IMR-90 (cell line): ENCODE measurements around the gene TGFB3. TPM values are rescaled to one million over a fixed set of nuclear protein-coding genes. Genes with fewer than 3 reads are reported as not detected.

Source experiments
- ATAC-seq: fragments of 200-7000 bp; cut with Tn5 transposase; 2 replicates; pipeline ENCODE4 v1.9.1; 2020; ENCODE audit warnings: low read depth, mild to moderate bottlenecking, moderate library complexity
- BruUV-seq: library from RNA; stranded (reverse); fragments of 400-500 nt; replicated peaks from 2 replicates; lab custom pipeline; 2021; lab: Mats Ljungman, UMichigan
- CTCF ChIA-PET: fragments of 300-600 bp; formaldehyde crosslinking; extraction: SDS; loops from one replicate; lab custom pipeline; 2021; ENCODE audit warnings: antibody characterized with exemption; lab: Yijun Ruan, JAX
- POLR2A ChIA-PET: fragments of 300-600 bp; sonication (Branson Sonifier 250); formaldehyde crosslinking; loops from one replicate; lab custom pipeline; 2022; ENCODE audit warnings: antibody characterized with exemption; ENCODE audit not compliant: unreplicated experiment; lab: Charles Lee
- DNase-seq: peaks from one replicate; pipeline ENCODE4 v3.0.0; 2013
- H2AFZ ChIP-seq: replicated peaks from 2 replicates; pipeline ENCODE3; 2013; ENCODE audit warnings: low read length, mild to moderate bottlenecking; ENCODE audit not compliant: poor library complexity
- H2AK5ac ChIP-seq: 2 replicates; pipeline ENCODE4 v1.6.1; 2013; ENCODE audit warnings: low read depth, low read length, inconsistent platforms
- H2AK9ac ChIP-seq: replicated peaks from 2 replicates; pipeline ENCODE3; 2013; ENCODE audit warnings: mild to moderate bottlenecking, low read depth, low read length, moderate library complexity; ENCODE audit not compliant: poor library complexity
- H2BK120ac ChIP-seq: 2 replicates; pipeline ENCODE4 v1.6.1; 2013; ENCODE audit warnings: low read depth, low read length, inconsistent platforms
- H2BK15ac ChIP-seq: 3 replicates; pipeline ENCODE4 v1.6.1; 2013; ENCODE audit warnings: low read depth, low read length, inconsistent platforms
- H2BK20ac ChIP-seq: 2 replicates; pipeline ENCODE4 v1.6.1; 2013; ENCODE audit warnings: low read depth, mild to moderate bottlenecking, inconsistent platforms, low read length, moderate library complexity
- H2BK5ac ChIP-seq: 2 replicates; pipeline ENCODE4 v1.6.1; 2013; ENCODE audit warnings: mild to moderate bottlenecking, low read depth, low read length, inconsistent platforms; ENCODE audit not compliant: poor library complexity, severe bottlenecking
- H3K14ac ChIP-seq: replicated peaks from 2 replicates; pipeline ENCODE4 v1.6.1; 2013; ENCODE audit warnings: low read depth, low read length, inconsistent platforms
- H3K18ac ChIP-seq: 2 replicates; pipeline ENCODE4 v1.6.1; 2013; ENCODE audit warnings: low read depth, low read length, control low read depth
- H3K23ac ChIP-seq: 2 replicates; pipeline ENCODE4 v1.6.1; 2013; ENCODE audit warnings: low read depth, low read length, inconsistent platforms
- H3K27ac ChIP-seq: 2 replicates; pipeline ENCODE4 v1.5.1; 2013; ENCODE audit warnings: mild to moderate bottlenecking, control low read depth, low read length; ENCODE audit not compliant: insufficient read depth
- H3K27me3 ChIP-seq: 2 replicates; pipeline ENCODE4 v1.6.1; 2013; ENCODE audit warnings: low read length; ENCODE audit not compliant: control insufficient read depth, insufficient read depth
- H3K36me3 ChIP-seq: 2 replicates; pipeline ENCODE4 v1.6.1; 2013; ENCODE audit warnings: low read length, mixed read lengths; ENCODE audit not compliant: control insufficient read depth, insufficient read depth
- H3K4ac ChIP-seq: 2 replicates; pipeline ENCODE4 v1.6.1; 2013; ENCODE audit warnings: low read depth, low read length, inconsistent platforms
- H3K4me1 ChIP-seq: 2 replicates; pipeline ENCODE4 v1.6.1; 2013; ENCODE audit warnings: low read length, mixed read lengths; ENCODE audit not compliant: control insufficient read depth, insufficient read depth
- H3K4me2 ChIP-seq: 2 replicates; pipeline ENCODE4 v1.6.1; 2013; ENCODE audit warnings: low read depth, mild to moderate bottlenecking, control low read depth, low read length, moderate library complexity
- H3K4me3 ChIP-seq: 2 replicates; pipeline ENCODE4 v1.5.1; 2013; ENCODE audit warnings: low read depth, mild to moderate bottlenecking, control low read depth, low read length, moderate library complexity; ENCODE audit not compliant: insufficient read depth
- H3K56ac ChIP-seq: 2 replicates; pipeline ENCODE4 v1.6.1; 2013; ENCODE audit warnings: low read length, inconsistent platforms; ENCODE audit not compliant: insufficient read depth; ENCODE audit errors: extremely low read depth
- H3K79me1 ChIP-seq, 2 experiments: 2 replicates each; pipeline ENCODE4 v1.6.1; 2013; ENCODE audit warnings: low read length in 2 of 2, inconsistent platforms in 1 of 2, low read depth in 1 of 2
- H3K9ac ChIP-seq: 2 replicates; pipeline ENCODE4 v1.6.1; 2013; ENCODE audit warnings: low read depth, low read length, control low read depth
- H3K9me1 ChIP-seq: 2 replicates; pipeline ENCODE4 v1.6.1; 2013; ENCODE audit warnings: low read length, inconsistent platforms; ENCODE audit not compliant: insufficient read depth
- H3K9me3 ChIP-seq: 2 replicates; pipeline ENCODE4 v1.6.1; 2013; ENCODE audit warnings: low read length; ENCODE audit not compliant: control insufficient read depth, insufficient read depth
- H4K20me1 ChIP-seq: 2 replicates; pipeline ENCODE4 v1.6.1; 2013; ENCODE audit warnings: low read length, inconsistent platforms; ENCODE audit not compliant: insufficient read depth
- H4K5ac ChIP-seq: 2 replicates; pipeline ENCODE4 v1.6.1; 2013; ENCODE audit warnings: mild to moderate bottlenecking, low read depth, low read length, control low read depth
- H4K8ac ChIP-seq, 2 experiments: 2 replicates each; pipeline ENCODE4 v1.6.1; 2013; ENCODE audit warnings: low read depth in 2 of 2, low read length in 2 of 2, control low read depth in 1 of 2, inconsistent platforms in 1 of 2
- H4K91ac ChIP-seq: 2 replicates; pipeline ENCODE4 v1.6.1; 2013; ENCODE audit warnings: low read depth, low read length, inconsistent platforms; ENCODE audit not compliant: insufficient read depth
- BHLHE40 ChIP-seq: fragments of 150-350 bp; IDR thresholded peaks from 2 replicates; pipeline ENCODE4 v1.6.1; 2016; ENCODE audit warnings: mild to moderate bottlenecking, low read depth, low read length
- CEBPB ChIP-seq: IDR thresholded peaks from 2 replicates; pipeline ENCODE4 v1.6.1; 2012; ENCODE audit warnings: low read depth, low read length, improper control_type of control experiment
- CHD1 ChIP-seq: IDR thresholded peaks from 2 replicates; pipeline ENCODE4 v1.6.1; 2012; ENCODE audit warnings: low read depth, low read length, improper control_type of control experiment
- CTCF ChIP-seq: conservative IDR thresholded peaks from 2 replicates; pipeline ENCODE4 v1.5.1; 2012; ENCODE audit warnings: mild to moderate bottlenecking, low read depth, low read length, improper control_type of control experiment
- ELK1 ChIP-seq: fragments of 150-350 bp; IDR thresholded peaks from 2 replicates; pipeline ENCODE4 v1.6.1; 2016; ENCODE audit warnings: low read depth, mild to moderate bottlenecking, low read length, moderate library complexity, borderline replicate concordance
- FOS ChIP-seq: fragments of 150-350 bp; IDR thresholded peaks from 2 replicates; pipeline ENCODE4 v1.6.1; 2016; ENCODE audit warnings: low read depth, low read length
- MAFK ChIP-seq: IDR thresholded peaks from 2 replicates; pipeline ENCODE4 v1.6.1; 2012; ENCODE audit warnings: low read depth, low read length, improper control_type of control experiment
- MAZ ChIP-seq: IDR thresholded peaks from 2 replicates; pipeline ENCODE4 v1.6.1; 2012; ENCODE audit warnings: low read depth, mild to moderate bottlenecking, low read length, improper control_type of control experiment, moderate library complexity, borderline replicate concordance
- MXI1 ChIP-seq: IDR thresholded peaks from 2 replicates; pipeline ENCODE4 v1.6.1; 2012; ENCODE audit warnings: low read depth, mild to moderate bottlenecking, low read length, moderate library complexity, borderline replicate concordance
- NFE2L2 ChIP-seq: fragments of 150-350 bp; IDR thresholded peaks from 2 replicates; pipeline ENCODE4 v1.6.1; 2016; ENCODE audit warnings: low read depth, mild to moderate bottlenecking, low read length
- POLR2A ChIP-seq: IDR thresholded peaks from 2 replicates; pipeline ENCODE4 v1.6.1; 2012; ENCODE audit warnings: mild to moderate bottlenecking, low read depth, low read length
- RAD21 ChIP-seq: IDR thresholded peaks from 2 replicates; pipeline ENCODE4 v1.6.1; 2012; ENCODE audit warnings: low read length, improper control_type of control experiment
- RCOR1 ChIP-seq: IDR thresholded peaks from 2 replicates; pipeline ENCODE4 v1.6.1; 2012; ENCODE audit warnings: mild to moderate bottlenecking, low read length, improper control_type of control experiment; ENCODE audit not compliant: insufficient replicate concordance
- RFX5 ChIP-seq: IDR thresholded peaks from 2 replicates; pipeline ENCODE4 v1.8.0; 2012; ENCODE audit warnings: low read depth, mild to moderate bottlenecking, low read length, moderate library complexity
- SMC3 ChIP-seq: fragments of 150-350 bp; IDR thresholded peaks from 2 replicates; pipeline ENCODE4 v1.6.1; 2016; ENCODE audit warnings: low read depth, mild to moderate bottlenecking, antibody characterized with exemption, low read length, moderate library complexity
- USF2 ChIP-seq: fragments of 150-350 bp; IDR thresholded peaks from 2 replicates; pipeline ENCODE4 v1.6.1; 2017; ENCODE audit warnings: mild to moderate bottlenecking, antibody characterized with exemption, low read length, low read depth
- WGBS, 2 experiments: methylation state at CpG; one replicate each; pipeline versions ENCODE4 v1.1.5 to v1.1.7; 2013; ENCODE audit warnings: missing lambda C conversion rate in 2 of 2; ENCODE audit not compliant: insufficient read length in 1 of 2; ENCODE audit errors: extremely low coverage in 2 of 2; 5-methylcytosine and 5-hydroxymethylcytosine counted together
- dilution Hi-C: fragments of 300-500 bp; cut with HindIII; formaldehyde crosslinking; loops from one replicate; pipeline ENCODE4 v1.14.3; 2018; ENCODE audit warnings: low sequenced_read_pairs; ENCODE audit not compliant: unreplicated experiment
- in situ Hi-C: fragments of 300-500 bp; cut with MboI; formaldehyde crosslinking; loops from 3 replicates; pipeline ENCODE4 v1.14.3; 2019; ENCODE audit warnings: low sequenced_read_pairs, inconsistent platforms, mixed read lengths
- intact Hi-C: fragments of 100-400 bp; cut with micrococcal nuclease; formaldehyde crosslinking; loops from 2 replicates; pipeline ENCODE4 v1.10.0; 2022
- polyA plus RNA-seq, 3 experiments: library from polyadenylated mRNA; depleted of rRNA; stranded (reverse); fragments of >200 nt; gene quantifications; 2 replicates each; pipeline ENCODE4 v1.2.3, GENCODE V29; 2012; ENCODE audit warnings: low replicate concordance in 1 of 3
- total RNA-seq: library from RNA; depleted of rRNA; stranded (reverse); fragments of >200 nt; gene quantifications from 2 replicates; pipeline ENCODE4 v1.2.3, GENCODE V29; 2012

Gene TGFB3
- total and polyA plus RNA-seq, 2 of the 4 experiments (the other 2 are of a cell fraction): 2.2 to 4.3 TPM

- no peaks in the 10 kb centered on the region for H4K20me1 ChIP-seq
- no peak overlapping the region for H3K27ac ChIP-seq
- H3K9me3 ChIP-seq: no peaks in the 10 kb centered on the region
- no peak overlapping the region for H3K14ac ChIP-seq
- no peak overlapping the region for H3K23ac ChIP-seq
- no peak overlapping the region for H4K5ac ChIP-seq
- H3K4me2 ChIP-seq: no peak overlapping the region
- no peak overlapping the region for H2BK15ac ChIP-seq
- H2AFZ ChIP-seq: no peak overlapping the region
- no peak overlapping the region for H2BK5ac ChIP-seq
- no peak overlapping the region for H4K8ac ChIP-seq
- no peak overlapping the region for H3K4me3 ChIP-seq
- no peak overlapping the region for H2BK120ac ChIP-seq
- no peaks in the 10 kb centered on the region for H3K27me3 ChIP-seq
- H3K79me1 ChIP-seq: no peaks in the 10 kb centered on the region
- dilution Hi-C loops: no loop called here
- no peak; the same call in 1 of the 2 replicates for ATAC-seq
- TF ChIP-seq MAZ (no peak), NFE2L2 (no peak), USF2 (no peak), CEBPB (no peak), BHLHE40 (no peak), POLR2A (no peak), RAD21 (no peak), CTCF (no peak), MXI1 (no peak), RCOR1 (no peak), FOS (no peak), MAFK (no peak), CHD1 (no peak), SMC3 (no peak), RFX5 (no peak), ELK1 (no peak)
- H2AK5ac ChIP-seq: no peak overlapping the region
- no peak overlapping the region for H4K91ac ChIP-seq
- WGBS, 2 experiments: 100% methylated on average over 1 of the region's 4 CpGs; no CpG with 5 or more reads in 1 of the 2 experiments
- no peak overlapping the region for H3K4ac ChIP-seq
- intact Hi-C loops: no loop called here
- CTCF ChIA-PET: interaction anchor here (0.9 to 1.2 kb wide), 2 partner anchors 61 to 174 kb away, joined by 3 read pairs; no protein-coding TSS in a partner anchor
- POLR2A ChIA-PET: no interaction called here
- no peaks in the 10 kb centered on the region for H3K9me1 ChIP-seq
- 0 out of 2 replicates have a peak, but pooled peaks cover 2% of the 10 kb centered on the region for H3K36me3 ChIP-seq
- no TSS peak for BruUV-seq
- H3K4me1 ChIP-seq: no peaks in the 10 kb centered on the region
- H3K9ac ChIP-seq: no peak overlapping the region
- no peak overlapping the region for H3K56ac ChIP-seq
- no peak overlapping the region for H3K18ac ChIP-seq
- DNase-seq: no peak
- no peak overlapping the region for H2AK9ac ChIP-seq
- H2BK20ac ChIP-seq: no peak overlapping the region
- in situ Hi-C loops: no loop called here
Observed at GRCh38 chr14:75968456-75968855, 13.3 kb downstream of the TGFB3 start.
